Panc1 (cell line): ENCODE results near the gene MAT2B. TPM values are rescaled to one million over a fixed set of nuclear protein-coding genes. Genes with fewer than 3 reads are reported as not detected.

Source experiments
- ATAC-seq: fragments of 200-7000 bp; cut with Tn5 transposase; 2 replicates; pipeline ENCODE4 v1.9.1; 2020; ENCODE audit warnings: mild to moderate bottlenecking, moderate library complexity
- BruUV-seq: library from RNA; stranded (reverse); fragments of 400-500 nt; replicated peaks from 2 replicates; lab custom pipeline; 2021; lab: Mats Ljungman, UMichigan
- CTCF ChIA-PET: fragments of 300-600 bp; sonication (Branson Sonifier 250); formaldehyde crosslinking; loops from one replicate; lab custom pipeline; 2022; ENCODE audit warnings: antibody characterized with exemption; lab: Charles Lee
- POLR2A ChIA-PET: fragments of 300-600 bp; sonication (Branson Sonifier 250); formaldehyde crosslinking; loops from one replicate; lab custom pipeline; 2022; ENCODE audit warnings: antibody characterized with exemption; lab: Charles Lee
- DNase-seq: peaks from one replicate; pipeline ENCODE4 v3.0.0-alpha.2; 2010; ENCODE audit warnings: low read depth, low spot score
- H3K27ac ChIP-seq: 2 replicates; pipeline ENCODE4 v1.5.1; 2011; ENCODE audit warnings: mild to moderate bottlenecking, low read length, inconsistent platforms
- H3K27me3 ChIP-seq: fragments of 200-500 bp; sonication (Bioruptor generic); 2 replicates; pipeline ENCODE4 v1.6.0; 2014; ENCODE audit warnings: low read length, inconsistent platforms; ENCODE audit not compliant: control insufficient read depth, insufficient read depth
- H3K36me3 ChIP-seq: fragments of 200-500 bp; sonication (Bioruptor generic); 2 replicates; pipeline ENCODE4 v1.5.1; 2014; ENCODE audit warnings: inconsistent platforms, mild to moderate bottlenecking, low read length, moderate library complexity; ENCODE audit not compliant: control insufficient read depth, insufficient read depth
- H3K4me1 ChIP-seq: 2 replicates; pipeline ENCODE4 v1.5.1; 2011; ENCODE audit warnings: inconsistent platforms, mild to moderate bottlenecking, low read length, moderate library complexity; ENCODE audit not compliant: control insufficient read depth, insufficient read depth
- H3K4me3 ChIP-seq, 2 experiments: 2 replicates each; pipeline ENCODE4 v1.5.1; 2011 to 2012; ENCODE audit warnings: low read depth in 2 of 2, low read length in 2 of 2, mild to moderate bottlenecking in 2 of 2, inconsistent platforms in 1 of 2, moderate library complexity in 1 of 2
- H3K9me3 ChIP-seq: fragments of 200-500 bp; sonication (Bioruptor generic); 2 replicates; pipeline ENCODE4 v1.5.1; 2014; ENCODE audit warnings: low read depth, mild to moderate bottlenecking, inconsistent platforms, low read length, moderate library complexity; ENCODE audit not compliant: control insufficient read depth, insufficient read depth
- POLR2AphosphoS5 ChIP-seq: IDR thresholded peaks from 2 replicates; pipeline ENCODE4 v1.6.1; 2012; ENCODE audit warnings: mild to moderate bottlenecking, low read depth, low read length, moderate library complexity
- SIN3A ChIP-seq: IDR thresholded peaks from 2 replicates; pipeline ENCODE4 v1.6.1; 2012; ENCODE audit warnings: low read depth, mild to moderate bottlenecking, low read length, moderate library complexity, borderline replicate concordance; ENCODE audit not compliant: insufficient read depth
- TCF7L2 ChIP-seq: IDR thresholded peaks from 2 replicates; pipeline ENCODE4 v1.6.1; 2011; ENCODE audit warnings: mild to moderate bottlenecking, low read depth, low read length, inconsistent platforms
- in situ Hi-C: cut with HindIII; loops from 2 replicates; pipeline ENCODE4 v1.10.0; 2016; ENCODE audit warnings: low sequenced_read_pairs, low pct_unique_long_range_greater_than_20kb
- intact Hi-C: fragments of 100-400 bp; cut with micrococcal nuclease; formaldehyde crosslinking; loops from one replicate; pipeline ENCODE4 v1.10.0; 2022; ENCODE audit not compliant: unreplicated experiment
- total RNA-seq: library from RNA; stranded (reverse); gene quantifications from one replicate; pipeline ENCODE4 v1.2.1, GENCODE V29; 2021; ENCODE audit not compliant: unreplicated experiment
- TF ChIP-seq, protein P1 (sequence below), 2 experiments: IDR thresholded peaks; 2 replicates each; pipeline ENCODE4 v1.6.1; 2011 to 2012; ENCODE audit warnings: low read depth in 2 of 2, control low read depth in 1 of 2, low read length in 1 of 2, mild to moderate bottlenecking in 1 of 2, moderate library complexity in 1 of 2; ENCODE audit not compliant: insufficient read depth in 1 of 2
- TF ChIP-seq, protein P2 (sequence below): fragments of 450-650 bp; IDR thresholded peaks from 2 replicates; pipeline ENCODE4 v1.5.1; 2017; ENCODE audit warnings: mild to moderate bottlenecking

MAT2B gene
- total RNA-seq, 1 experiment from 2014 or later, result 52.1 TPM

DNA sequence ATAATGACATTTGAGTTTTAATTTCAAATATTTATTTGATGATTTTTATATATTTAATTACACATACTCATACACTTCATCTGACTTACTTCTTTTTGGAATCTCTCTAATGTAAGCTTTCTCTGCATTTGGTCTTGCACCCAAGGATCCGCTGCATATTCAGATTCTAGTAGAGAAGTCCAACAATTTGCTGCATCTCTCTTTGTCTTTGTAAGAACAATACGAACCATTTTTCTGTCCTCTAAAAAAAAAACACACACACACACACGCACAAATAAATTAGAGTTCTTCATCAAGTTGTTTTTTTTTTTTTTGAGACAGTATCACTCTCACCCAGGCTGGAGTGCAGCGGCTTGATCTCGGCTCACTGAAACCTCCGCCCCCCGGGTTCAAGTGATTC lies 48.6 kb upstream of the MAT2B start:
- Histone ChIP-seq H3K4me1 (0 out of 2 replicates have a peak, but pooled peaks cover 6% of the 10 kb centered on the region), H3K36me3 (peaks cover 34% of the 10 kb centered on the region), H3K4me3 (no peak overlapping the region), H3K27ac (no peak overlapping the region), H3K27me3 (no peaks in the 10 kb centered on the region), H3K9me3 (no peaks in the 10 kb centered on the region)
- BruUV-seq, result no TSS peak
- ChIA-PET POLR2A (no interaction called here), CTCF (no interaction called here)
- intact Hi-C loops, result no loop called here
- no peak for TF ChIP-seq SIN3A
- TF ChIP-seq, protein P1, sequence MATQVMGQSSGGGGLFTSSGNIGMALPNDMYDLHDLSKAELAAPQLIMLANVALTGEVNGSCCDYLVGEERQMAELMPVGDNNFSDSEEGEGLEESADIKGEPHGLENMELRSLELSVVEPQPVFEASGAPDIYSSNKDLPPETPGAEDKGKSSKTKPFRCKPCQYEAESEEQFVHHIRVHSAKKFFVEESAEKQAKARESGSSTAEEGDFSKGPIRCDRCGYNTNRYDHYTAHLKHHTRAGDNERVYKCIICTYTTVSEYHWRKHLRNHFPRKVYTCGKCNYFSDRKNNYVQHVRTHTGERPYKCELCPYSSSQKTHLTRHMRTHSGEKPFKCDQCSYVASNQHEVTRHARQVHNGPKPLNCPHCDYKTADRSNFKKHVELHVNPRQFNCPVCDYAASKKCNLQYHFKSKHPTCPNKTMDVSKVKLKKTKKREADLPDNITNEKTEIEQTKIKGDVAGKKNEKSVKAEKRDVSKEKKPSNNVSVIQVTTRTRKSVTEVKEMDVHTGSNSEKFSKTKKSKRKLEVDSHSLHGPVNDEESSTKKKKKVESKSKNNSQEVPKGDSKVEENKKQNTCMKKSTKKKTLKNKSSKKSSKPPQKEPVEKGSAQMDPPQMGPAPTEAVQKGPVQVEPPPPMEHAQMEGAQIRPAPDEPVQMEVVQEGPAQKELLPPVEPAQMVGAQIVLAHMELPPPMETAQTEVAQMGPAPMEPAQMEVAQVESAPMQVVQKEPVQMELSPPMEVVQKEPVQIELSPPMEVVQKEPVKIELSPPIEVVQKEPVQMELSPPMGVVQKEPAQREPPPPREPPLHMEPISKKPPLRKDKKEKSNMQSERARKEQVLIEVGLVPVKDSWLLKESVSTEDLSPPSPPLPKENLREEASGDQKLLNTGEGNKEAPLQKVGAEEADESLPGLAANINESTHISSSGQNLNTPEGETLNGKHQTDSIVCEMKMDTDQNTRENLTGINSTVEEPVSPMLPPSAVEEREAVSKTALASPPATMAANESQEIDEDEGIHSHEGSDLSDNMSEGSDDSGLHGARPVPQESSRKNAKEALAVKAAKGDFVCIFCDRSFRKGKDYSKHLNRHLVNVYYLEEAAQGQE (IDR thresholded peaks at IDR 0.05; ENCODE audit: insufficient read depth in 1 of 2, low read depth in 2 of 2, low read length in 1 of 2), result no peak
- no peak for TF ChIP-seq POLR2AphosphoS5
- no peak for TF ChIP-seq TCF7L2
- TF ChIP-seq, protein P2, sequence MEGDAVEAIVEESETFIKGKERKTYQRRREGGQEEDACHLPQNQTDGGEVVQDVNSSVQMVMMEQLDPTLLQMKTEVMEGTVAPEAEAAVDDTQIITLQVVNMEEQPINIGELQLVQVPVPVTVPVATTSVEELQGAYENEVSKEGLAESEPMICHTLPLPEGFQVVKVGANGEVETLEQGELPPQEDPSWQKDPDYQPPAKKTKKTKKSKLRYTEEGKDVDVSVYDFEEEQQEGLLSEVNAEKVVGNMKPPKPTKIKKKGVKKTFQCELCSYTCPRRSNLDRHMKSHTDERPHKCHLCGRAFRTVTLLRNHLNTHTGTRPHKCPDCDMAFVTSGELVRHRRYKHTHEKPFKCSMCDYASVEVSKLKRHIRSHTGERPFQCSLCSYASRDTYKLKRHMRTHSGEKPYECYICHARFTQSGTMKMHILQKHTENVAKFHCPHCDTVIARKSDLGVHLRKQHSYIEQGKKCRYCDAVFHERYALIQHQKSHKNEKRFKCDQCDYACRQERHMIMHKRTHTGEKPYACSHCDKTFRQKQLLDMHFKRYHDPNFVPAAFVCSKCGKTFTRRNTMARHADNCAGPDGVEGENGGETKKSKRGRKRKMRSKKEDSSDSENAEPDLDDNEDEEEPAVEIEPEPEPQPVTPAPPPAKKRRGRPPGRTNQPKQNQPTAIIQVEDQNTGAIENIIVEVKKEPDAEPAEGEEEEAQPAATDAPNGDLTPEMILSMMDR, result no peak
- no peak for ATAC-seq
- in situ Hi-C loops, result no loop called here
- no peak for DNase-seq

DNA sequence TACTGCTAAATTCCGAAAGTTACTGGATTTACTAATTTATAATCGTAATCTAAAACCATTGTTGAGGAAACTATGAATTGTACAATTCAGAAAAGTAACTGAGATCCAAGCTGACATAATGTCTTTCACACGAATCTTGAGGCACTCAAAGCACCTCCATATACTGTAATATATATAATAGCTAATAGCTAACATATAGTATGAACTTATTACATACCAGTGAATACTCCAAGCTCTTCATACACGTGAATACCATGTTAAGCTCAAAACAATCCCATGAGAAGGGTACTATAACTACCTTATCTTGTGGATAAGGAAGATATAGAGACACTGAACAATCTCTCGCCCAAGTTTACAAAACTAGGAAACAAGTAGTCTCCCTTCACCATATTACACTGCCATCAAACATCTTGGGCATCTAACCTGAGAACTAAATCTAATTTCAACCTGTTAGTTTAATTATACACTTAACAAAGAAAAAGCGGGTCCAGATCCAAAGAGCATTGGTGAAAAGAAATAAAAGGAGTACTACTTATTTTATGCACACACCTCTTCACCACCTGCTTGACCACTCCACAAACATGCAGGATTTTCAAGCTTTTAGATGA lies 46.5 kb upstream of the MAT2B start:
- Histone ChIP-seq H3K4me1 (peaks cover 19% of the 10 kb centered on the region; the same call in 1 of the 2 replicates), H3K36me3 (peaks cover 24% of the 10 kb centered on the region), H3K27me3 (no peaks in the 10 kb centered on the region), H3K27ac (peak overlapping the region; percentile 99), H3K9me3 (no peaks in the 10 kb centered on the region), H3K4me3 (peak overlapping the region; percentile 88 to 98)
- ChIA-PET CTCF (no interaction called here), POLR2A (interaction anchor here (0.7 kb wide), 1 partner anchor 1616 kb away, joined by 3 read pairs; no protein-coding TSS in a partner anchor)
- DNase-seq (no peak), ATAC-seq (no peak)
- in situ Hi-C loops (no loop called here), intact Hi-C loops (no loop called here)
- no peak for TF ChIP-seq POLR2AphosphoS5
- TF ChIP-seq TCF7L2, result no peak
- no peak for TF ChIP-seq SIN3A
- TF ChIP-seq, protein P2, result no peak
- TF ChIP-seq, protein P1 (IDR thresholded peaks at IDR 0.05; ENCODE audit: insufficient read depth in 1 of 2, low read depth in 2 of 2, low read length in 1 of 2), result no peak
- TSS peak; percentile 81 for BruUV-seq
